IMR-90 (cell line): ENCODE measurements around the gene ADH1C. TPM values are rescaled to one million over a fixed set of nuclear protein-coding genes. Genes with fewer than 3 reads are reported as not detected.
A peak's percentile ranks its signal among the peaks of the same experiment; 100 is the strongest.

Experiments used
- ATAC-seq: fragments of 200-7000 bp; cut with Tn5 transposase; 2 replicates; pipeline ENCODE4 v1.9.1; 2020; ENCODE audit warnings: low read depth, mild to moderate bottlenecking, moderate library complexity
- BruUV-seq: library from RNA; stranded (reverse); fragments of 400-500 nt; replicated peaks from 2 replicates; lab custom pipeline; 2021; lab: Mats Ljungman, UMichigan
- CTCF ChIA-PET: fragments of 300-600 bp; formaldehyde crosslinking; extraction: SDS; loops from one replicate; lab custom pipeline; 2021; ENCODE audit warnings: antibody characterized with exemption; lab: Yijun Ruan, JAX
- POLR2A ChIA-PET: fragments of 300-600 bp; sonication (Branson Sonifier 250); formaldehyde crosslinking; loops from one replicate; lab custom pipeline; 2022; ENCODE audit warnings: antibody characterized with exemption; ENCODE audit not compliant: unreplicated experiment; lab: Charles Lee
- DNase-seq: peaks from one replicate; pipeline ENCODE4 v3.0.0; 2013
- H2AFZ ChIP-seq: replicated peaks from 2 replicates; pipeline ENCODE3; 2013; ENCODE audit warnings: low read length, mild to moderate bottlenecking; ENCODE audit not compliant: poor library complexity
- H2AK5ac ChIP-seq: 2 replicates; pipeline ENCODE4 v1.6.1; 2013; ENCODE audit warnings: low read depth, low read length, inconsistent platforms
- H2AK9ac ChIP-seq: replicated peaks from 2 replicates; pipeline ENCODE3; 2013; ENCODE audit warnings: mild to moderate bottlenecking, low read depth, low read length, moderate library complexity; ENCODE audit not compliant: poor library complexity
- H2BK120ac ChIP-seq: 2 replicates; pipeline ENCODE4 v1.6.1; 2013; ENCODE audit warnings: low read depth, low read length, inconsistent platforms
- H2BK15ac ChIP-seq: 3 replicates; pipeline ENCODE4 v1.6.1; 2013; ENCODE audit warnings: low read depth, low read length, inconsistent platforms
- H2BK20ac ChIP-seq: 2 replicates; pipeline ENCODE4 v1.6.1; 2013; ENCODE audit warnings: low read depth, mild to moderate bottlenecking, inconsistent platforms, low read length, moderate library complexity
- H2BK5ac ChIP-seq: 2 replicates; pipeline ENCODE4 v1.6.1; 2013; ENCODE audit warnings: mild to moderate bottlenecking, low read depth, low read length, inconsistent platforms; ENCODE audit not compliant: poor library complexity, severe bottlenecking
- H3K14ac ChIP-seq: replicated peaks from 2 replicates; pipeline ENCODE4 v1.6.1; 2013; ENCODE audit warnings: low read depth, low read length, inconsistent platforms
- H3K18ac ChIP-seq: 2 replicates; pipeline ENCODE4 v1.6.1; 2013; ENCODE audit warnings: low read depth, low read length, control low read depth
- H3K23ac ChIP-seq: 2 replicates; pipeline ENCODE4 v1.6.1; 2013; ENCODE audit warnings: low read depth, low read length, inconsistent platforms
- H3K27ac ChIP-seq: 2 replicates; pipeline ENCODE4 v1.5.1; 2013; ENCODE audit warnings: mild to moderate bottlenecking, control low read depth, low read length; ENCODE audit not compliant: insufficient read depth
- H3K27me3 ChIP-seq: 2 replicates; pipeline ENCODE4 v1.6.1; 2013; ENCODE audit warnings: low read length; ENCODE audit not compliant: control insufficient read depth, insufficient read depth
- H3K36me3 ChIP-seq: 2 replicates; pipeline ENCODE4 v1.6.1; 2013; ENCODE audit warnings: low read length, mixed read lengths; ENCODE audit not compliant: control insufficient read depth, insufficient read depth
- H3K4ac ChIP-seq: 2 replicates; pipeline ENCODE4 v1.6.1; 2013; ENCODE audit warnings: low read depth, low read length, inconsistent platforms
- H3K4me1 ChIP-seq: 2 replicates; pipeline ENCODE4 v1.6.1; 2013; ENCODE audit warnings: low read length, mixed read lengths; ENCODE audit not compliant: control insufficient read depth, insufficient read depth
- H3K4me2 ChIP-seq: 2 replicates; pipeline ENCODE4 v1.6.1; 2013; ENCODE audit warnings: low read depth, mild to moderate bottlenecking, control low read depth, low read length, moderate library complexity
- H3K4me3 ChIP-seq: 2 replicates; pipeline ENCODE4 v1.5.1; 2013; ENCODE audit warnings: low read depth, mild to moderate bottlenecking, control low read depth, low read length, moderate library complexity; ENCODE audit not compliant: insufficient read depth
- H3K56ac ChIP-seq: 2 replicates; pipeline ENCODE4 v1.6.1; 2013; ENCODE audit warnings: low read length, inconsistent platforms; ENCODE audit not compliant: insufficient read depth; ENCODE audit errors: extremely low read depth
- H3K79me1 ChIP-seq, 2 experiments: 2 replicates each; pipeline ENCODE4 v1.6.1; 2013; ENCODE audit warnings: low read length in 2 of 2, inconsistent platforms in 1 of 2, low read depth in 1 of 2
- H3K9ac ChIP-seq: 2 replicates; pipeline ENCODE4 v1.6.1; 2013; ENCODE audit warnings: low read depth, low read length, control low read depth
- H3K9me1 ChIP-seq: 2 replicates; pipeline ENCODE4 v1.6.1; 2013; ENCODE audit warnings: low read length, inconsistent platforms; ENCODE audit not compliant: insufficient read depth
- H3K9me3 ChIP-seq: 2 replicates; pipeline ENCODE4 v1.6.1; 2013; ENCODE audit warnings: low read length; ENCODE audit not compliant: control insufficient read depth, insufficient read depth
- H4K20me1 ChIP-seq: 2 replicates; pipeline ENCODE4 v1.6.1; 2013; ENCODE audit warnings: low read length, inconsistent platforms; ENCODE audit not compliant: insufficient read depth
- H4K5ac ChIP-seq: 2 replicates; pipeline ENCODE4 v1.6.1; 2013; ENCODE audit warnings: mild to moderate bottlenecking, low read depth, low read length, control low read depth
- H4K8ac ChIP-seq, 2 experiments: 2 replicates each; pipeline ENCODE4 v1.6.1; 2013; ENCODE audit warnings: low read depth in 2 of 2, low read length in 2 of 2, control low read depth in 1 of 2, inconsistent platforms in 1 of 2
- H4K91ac ChIP-seq: 2 replicates; pipeline ENCODE4 v1.6.1; 2013; ENCODE audit warnings: low read depth, low read length, inconsistent platforms; ENCODE audit not compliant: insufficient read depth
- CEBPB ChIP-seq: IDR thresholded peaks from 2 replicates; pipeline ENCODE4 v1.6.1; 2012; ENCODE audit warnings: low read depth, low read length, improper control_type of control experiment
- MAZ ChIP-seq: IDR thresholded peaks from 2 replicates; pipeline ENCODE4 v1.6.1; 2012; ENCODE audit warnings: low read depth, mild to moderate bottlenecking, low read length, improper control_type of control experiment, moderate library complexity, borderline replicate concordance
- NFE2L2 ChIP-seq: fragments of 150-350 bp; IDR thresholded peaks from 2 replicates; pipeline ENCODE4 v1.6.1; 2016; ENCODE audit warnings: low read depth, mild to moderate bottlenecking, low read length
- POLR2A ChIP-seq: IDR thresholded peaks from 2 replicates; pipeline ENCODE4 v1.6.1; 2012; ENCODE audit warnings: mild to moderate bottlenecking, low read depth, low read length
- dilution Hi-C: fragments of 300-500 bp; cut with HindIII; formaldehyde crosslinking; loops from one replicate; pipeline ENCODE4 v1.14.3; 2018; ENCODE audit warnings: low sequenced_read_pairs; ENCODE audit not compliant: unreplicated experiment
- in situ Hi-C: fragments of 300-500 bp; cut with MboI; formaldehyde crosslinking; loops from 3 replicates; pipeline ENCODE4 v1.14.3; 2019; ENCODE audit warnings: low sequenced_read_pairs, inconsistent platforms, mixed read lengths
- intact Hi-C: fragments of 100-400 bp; cut with micrococcal nuclease; formaldehyde crosslinking; loops from 2 replicates; pipeline ENCODE4 v1.10.0; 2022
- polyA plus RNA-seq, 3 experiments: library from polyadenylated mRNA; depleted of rRNA; stranded (reverse); fragments of >200 nt; gene quantifications; 2 replicates each; pipeline ENCODE4 v1.2.3, GENCODE V29; 2012; ENCODE audit warnings: low replicate concordance in 1 of 3
- total RNA-seq: library from RNA; depleted of rRNA; stranded (reverse); fragments of >200 nt; gene quantifications from 2 replicates; pipeline ENCODE4 v1.2.3, GENCODE V29; 2012

Gene ADH1C
- total and polyA plus RNA-seq, 2 of the 4 experiments (the other 2 are of a cell fraction), result 0.26 TPM; not detected in 1

DNA sequence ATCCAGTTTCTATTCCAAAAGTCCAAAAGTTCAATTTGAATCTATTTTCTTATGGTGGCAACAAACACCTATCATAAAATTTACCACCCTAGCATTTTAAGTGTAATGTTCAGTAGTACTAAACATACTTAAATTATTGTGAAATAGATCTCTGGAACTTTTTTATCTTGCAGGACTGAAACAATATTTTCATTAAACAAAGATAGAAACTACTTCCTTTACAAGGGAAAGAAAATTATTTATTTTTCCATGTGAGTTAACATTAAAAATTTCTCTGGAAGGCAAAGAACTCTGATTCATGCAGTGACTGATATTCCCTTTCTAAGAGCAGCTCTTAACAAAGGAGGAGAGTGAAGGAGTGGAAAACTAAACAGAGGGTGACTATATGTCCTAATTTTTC is 42.4 kb upstream of the ADH1C start:
- peak overlapping the region; percentile 94; the same call in 1 of the 2 replicates for H3K4ac ChIP-seq
- peak overlapping the region; percentile 99 for H2BK5ac ChIP-seq
- no peaks in the 10 kb centered on the region for H3K79me1 ChIP-seq
- peak overlapping the region; percentile 99 for H2BK120ac ChIP-seq
- in situ Hi-C loops, result no loop called here
- peak overlapping the region; percentile 98 for H2BK20ac ChIP-seq
- H2BK15ac ChIP-seq, result peak overlapping the region; percentile 100; the same call in 2 of the 3 replicates
- peak overlapping the region; percentile 100 for H4K5ac ChIP-seq
- H3K18ac ChIP-seq, result peak overlapping the region; percentile 99
- H2AK9ac ChIP-seq, result no peak overlapping the region
- peak overlapping the region; percentile 90; the same call in 1 of the 2 replicates for H3K23ac ChIP-seq
- H3K27me3 ChIP-seq, result no peaks in the 10 kb centered on the region
- H2AK5ac ChIP-seq, result peak overlapping the region; percentile 97; the same call in 1 of the 2 replicates
- CTCF ChIA-PET, result interaction anchor here (1.7 kb wide), 1 partner anchor 10 kb away, joined by 8 read pairs; no protein-coding TSS in a partner anchor
- H3K4me1 ChIP-seq, result peaks cover 9% of the 10 kb centered on the region
- no peak for TF ChIP-seq NFE2L2
- no peak for TF ChIP-seq POLR2A
- TF ChIP-seq MAZ, result no peak
- peak; percentile 88 for TF ChIP-seq CEBPB
- peak overlapping the region; percentile 68; the same call in 1 of the 2 replicates for H3K9ac ChIP-seq
- no TSS peak for BruUV-seq
- intact Hi-C loops, result no loop called here
- dilution Hi-C loops, result no loop called here
- H3K9me3 ChIP-seq, result no peaks in the 10 kb centered on the region
- no peaks in the 10 kb centered on the region for H4K20me1 ChIP-seq
- H3K9me1 ChIP-seq, result peaks cover 8% of the 10 kb centered on the region
- POLR2A ChIA-PET, result no interaction called here
- H3K14ac ChIP-seq, result peak overlapping the region; percentile 80
- DNase-seq, result peak; percentile 80
- peak overlapping the region; percentile 25; the same call in 1 of the 2 replicates for H3K4me2 ChIP-seq
- peak overlapping the region; percentile 54; the same call in 1 of the 2 replicates for H3K56ac ChIP-seq
- peak overlapping the region; percentile 74 to 84 for H4K8ac ChIP-seq
- peak overlapping the region; percentile 92 for H4K91ac ChIP-seq
- no peak overlapping the region for H3K4me3 ChIP-seq
- no peak overlapping the region for H2AFZ ChIP-seq
- peak overlapping the region; percentile 100 for H3K27ac ChIP-seq
- peak; percentile 75 for ATAC-seq
- H3K36me3 ChIP-seq, result no peaks in the 10 kb centered on the region
